ENCODE measurements around the gene TMEM203. TPM values are rescaled to one million over a fixed set of nuclear protein-coding genes. Genes with fewer than 3 reads are reported as not detected.
A peak's percentile ranks its signal among the peaks of the same experiment; 100 is the strongest.

The TMEM203 gene
- total and polyA plus RNA-seq, 2 of the 13 experiments (the other 11 are each of a cell fraction or from before 2014, with no cell fraction given): 23.4 to 36.7 TPM

DNA sequence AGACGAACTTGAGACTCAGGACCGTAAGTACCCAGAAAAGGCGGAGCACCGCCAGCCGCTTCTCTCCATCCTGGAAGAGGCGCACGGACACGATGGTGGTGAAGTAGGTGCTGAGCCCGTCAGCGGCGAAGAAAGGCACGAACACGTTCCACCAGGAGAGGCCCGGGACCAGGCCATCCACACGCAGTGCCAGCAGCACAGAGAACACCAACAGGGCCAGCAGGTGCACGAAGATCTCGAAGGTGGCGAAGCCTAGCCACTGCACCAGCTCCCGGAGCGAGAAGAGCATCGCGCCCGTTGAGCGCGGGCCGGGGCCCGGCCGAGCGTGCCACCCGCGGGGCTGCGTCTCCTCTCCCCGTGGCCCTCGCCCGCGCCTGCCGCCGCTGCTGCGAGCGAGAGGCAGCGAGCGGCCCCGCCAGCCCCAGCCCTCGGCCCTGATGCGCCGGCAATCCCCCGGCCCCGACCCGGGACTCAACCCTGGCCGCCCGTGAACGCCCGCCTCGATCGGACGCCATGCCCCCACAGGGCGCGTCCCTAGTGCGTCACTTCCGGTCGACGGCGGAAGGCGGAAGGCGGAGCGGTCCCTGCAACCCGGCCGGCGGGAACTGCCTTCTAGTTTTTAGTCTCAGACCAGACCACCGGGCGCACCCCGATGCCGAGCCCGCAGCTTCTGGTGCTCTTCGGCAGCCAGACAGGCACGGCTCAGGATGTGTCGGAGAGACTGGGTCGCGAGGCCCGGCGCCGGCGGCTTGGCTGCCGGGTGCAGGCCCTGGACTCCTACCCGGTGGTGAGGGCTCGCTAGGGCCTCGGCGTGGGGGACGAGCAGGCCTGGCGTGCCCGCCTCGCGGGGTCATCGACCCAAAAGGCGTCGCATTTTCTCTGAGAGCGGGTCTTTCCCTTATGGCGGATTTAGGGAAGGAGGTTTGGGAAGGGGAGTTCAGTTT lies at the start of gene TMEM203, which contains the start of gene NDOR1 (continued):
- TF ChIP-seq PRPF4 (IDR thresholded peaks at IDR 0.05; ENCODE audit: low read depth, low read length, poor library complexity, severe bottlenecking) (no peak), CHD2 (IDR thresholded peaks at IDR 0.05; ENCODE audit: low read depth, low read length) (no peak), ISX (CRISPR knock-in tag; conservative IDR thresholded peaks at IDR 0.05) (no peak), ZNF777 (CRISPR knock-in tag; IDR thresholded peaks at IDR 0.05) (peak; percentile 81), NR1H2 (CRISPR knock-in tag; IDR thresholded peaks at IDR 0.05; ENCODE audit: borderline replicate concordance, low read depth) (no peak), RNF2 (conservative IDR thresholded peaks at IDR 0.05; ENCODE audit: low read depth) (no peak), ZNF768 (CRISPR knock-in tag; IDR thresholded peaks at IDR 0.05) (peak; percentile 26; the same call in 1 of the 2 replicates), ZNF747 (CRISPR knock-in tag; IDR thresholded peaks at IDR 0.05; ENCODE audit: borderline replicate concordance) (no peak), ZBTB38 (CRISPR knock-in tag; IDR thresholded peaks at IDR 0.05) (0 out of 2 replicates have a peak, but pooled peaks have one; percentile 17)
- TF ChIP-seq, protein P1, sequence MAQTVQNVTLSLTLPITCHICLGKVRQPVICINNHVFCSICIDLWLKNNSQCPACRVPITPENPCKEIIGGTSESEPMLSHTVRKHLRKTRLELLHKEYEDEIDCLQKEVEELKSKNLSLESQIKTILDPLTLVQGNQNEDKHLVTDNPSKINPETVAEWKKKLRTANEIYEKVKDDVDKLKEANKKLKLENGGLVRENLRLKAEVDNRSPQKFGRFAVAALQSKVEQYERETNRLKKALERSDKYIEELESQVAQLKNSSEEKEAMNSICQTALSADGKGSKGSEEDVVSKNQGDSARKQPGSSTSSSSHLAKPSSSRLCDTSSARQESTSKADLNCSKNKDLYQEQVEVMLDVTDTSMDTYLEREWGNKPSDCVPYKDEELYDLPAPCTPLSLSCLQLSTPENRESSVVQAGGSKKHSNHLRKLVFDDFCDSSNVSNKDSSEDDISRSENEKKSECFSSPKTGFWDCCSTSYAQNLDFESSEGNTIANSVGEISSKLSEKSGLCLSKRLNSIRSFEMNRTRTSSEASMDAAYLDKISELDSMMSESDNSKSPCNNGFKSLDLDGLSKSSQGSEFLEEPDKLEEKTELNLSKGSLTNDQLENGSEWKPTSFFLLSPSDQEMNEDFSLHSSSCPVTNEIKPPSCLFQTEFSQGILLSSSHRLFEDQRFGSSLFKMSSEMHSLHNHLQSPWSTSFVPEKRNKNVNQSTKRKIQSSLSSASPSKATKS (CRISPR knock-in tag; IDR thresholded peaks at IDR 0.05): no peak
- TF ChIP-seq, protein P2, sequence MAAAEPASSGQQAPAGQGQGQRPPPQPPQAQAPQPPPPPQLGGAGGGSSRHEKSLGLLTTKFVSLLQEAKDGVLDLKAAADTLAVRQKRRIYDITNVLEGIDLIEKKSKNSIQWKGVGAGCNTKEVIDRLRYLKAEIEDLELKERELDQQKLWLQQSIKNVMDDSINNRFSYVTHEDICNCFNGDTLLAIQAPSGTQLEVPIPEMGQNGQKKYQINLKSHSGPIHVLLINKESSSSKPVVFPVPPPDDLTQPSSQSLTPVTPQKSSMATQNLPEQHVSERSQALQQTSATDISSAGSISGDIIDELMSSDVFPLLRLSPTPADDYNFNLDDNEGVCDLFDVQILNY (CRISPR knock-in tag; conservative IDR thresholded peaks at IDR 0.05): peak; percentile 96
- TF ChIP-seq, protein P3, sequence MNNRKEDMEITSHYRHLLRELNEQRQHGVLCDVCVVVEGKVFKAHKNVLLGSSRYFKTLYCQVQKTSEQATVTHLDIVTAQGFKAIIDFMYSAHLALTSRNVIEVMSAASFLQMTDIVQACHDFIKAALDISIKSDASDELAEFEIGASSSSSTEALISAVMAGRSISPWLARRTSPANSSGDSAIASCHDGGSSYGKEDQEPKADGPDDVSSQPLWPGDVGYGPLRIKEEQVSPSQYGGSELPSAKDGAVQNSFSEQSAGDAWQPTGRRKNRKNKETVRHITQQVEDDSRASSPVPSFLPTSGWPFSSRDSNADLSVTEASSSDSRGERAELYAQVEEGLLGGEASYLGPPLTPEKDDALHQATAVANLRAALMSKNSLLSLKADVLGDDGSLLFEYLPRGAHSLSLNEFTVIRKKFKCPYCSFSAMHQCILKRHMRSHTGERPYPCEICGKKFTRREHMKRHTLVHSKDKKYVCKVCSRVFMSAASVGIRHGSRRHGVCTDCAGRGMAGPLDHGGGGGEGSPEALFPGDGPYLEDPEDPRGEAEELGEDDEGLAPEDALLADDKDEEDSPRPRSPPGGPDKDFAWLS (CRISPR knock-in tag; IDR thresholded peaks at IDR 0.05; ENCODE audit: borderline replicate concordance): no peak
- TF ChIP-seq, protein P4, sequence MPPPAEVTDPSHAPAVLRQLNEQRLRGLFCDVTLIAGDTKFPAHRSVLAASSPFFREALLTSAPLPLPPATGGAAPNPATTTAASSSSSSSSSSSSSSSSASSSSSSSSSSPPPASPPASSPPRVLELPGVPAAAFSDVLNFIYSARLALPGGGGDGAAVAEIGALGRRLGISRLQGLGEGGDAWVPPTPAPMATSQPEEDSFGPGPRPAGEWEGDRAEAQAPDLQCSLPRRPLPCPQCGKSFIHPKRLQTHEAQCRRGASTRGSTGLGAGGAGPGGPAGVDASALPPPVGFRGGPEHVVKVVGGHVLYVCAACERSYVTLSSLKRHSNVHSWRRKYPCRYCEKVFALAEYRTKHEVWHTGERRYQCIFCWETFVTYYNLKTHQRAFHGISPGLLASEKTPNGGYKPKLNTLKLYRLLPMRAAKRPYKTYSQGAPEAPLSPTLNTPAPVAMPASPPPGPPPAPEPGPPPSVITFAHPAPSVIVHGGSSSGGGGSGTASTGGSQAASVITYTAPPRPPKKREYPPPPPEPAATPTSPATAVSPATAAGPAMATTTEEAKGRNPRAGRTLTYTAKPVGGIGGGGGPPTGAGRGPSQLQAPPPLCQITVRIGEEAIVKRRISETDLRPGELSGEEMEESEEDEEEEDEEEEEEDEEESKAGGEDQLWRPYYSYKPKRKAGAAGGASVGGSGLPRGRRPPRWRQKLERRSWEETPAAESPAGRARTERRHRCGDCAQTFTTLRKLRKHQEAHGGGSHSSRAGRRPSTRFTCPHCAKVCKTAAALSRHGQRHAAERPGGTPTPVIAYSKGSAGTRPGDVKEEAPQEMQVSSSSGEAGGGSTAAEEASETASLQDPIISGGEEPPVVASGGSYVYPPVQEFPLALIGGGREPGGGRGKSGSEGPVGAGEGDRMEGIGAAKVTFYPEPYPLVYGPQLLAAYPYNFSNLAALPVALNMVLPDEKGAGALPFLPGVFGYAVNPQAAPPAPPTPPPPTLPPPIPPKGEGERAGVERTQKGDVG (CRISPR knock-in tag; IDR thresholded peaks at IDR 0.05; ENCODE audit: borderline replicate concordance): no peak
- TF ChIP-seq, protein P5, sequence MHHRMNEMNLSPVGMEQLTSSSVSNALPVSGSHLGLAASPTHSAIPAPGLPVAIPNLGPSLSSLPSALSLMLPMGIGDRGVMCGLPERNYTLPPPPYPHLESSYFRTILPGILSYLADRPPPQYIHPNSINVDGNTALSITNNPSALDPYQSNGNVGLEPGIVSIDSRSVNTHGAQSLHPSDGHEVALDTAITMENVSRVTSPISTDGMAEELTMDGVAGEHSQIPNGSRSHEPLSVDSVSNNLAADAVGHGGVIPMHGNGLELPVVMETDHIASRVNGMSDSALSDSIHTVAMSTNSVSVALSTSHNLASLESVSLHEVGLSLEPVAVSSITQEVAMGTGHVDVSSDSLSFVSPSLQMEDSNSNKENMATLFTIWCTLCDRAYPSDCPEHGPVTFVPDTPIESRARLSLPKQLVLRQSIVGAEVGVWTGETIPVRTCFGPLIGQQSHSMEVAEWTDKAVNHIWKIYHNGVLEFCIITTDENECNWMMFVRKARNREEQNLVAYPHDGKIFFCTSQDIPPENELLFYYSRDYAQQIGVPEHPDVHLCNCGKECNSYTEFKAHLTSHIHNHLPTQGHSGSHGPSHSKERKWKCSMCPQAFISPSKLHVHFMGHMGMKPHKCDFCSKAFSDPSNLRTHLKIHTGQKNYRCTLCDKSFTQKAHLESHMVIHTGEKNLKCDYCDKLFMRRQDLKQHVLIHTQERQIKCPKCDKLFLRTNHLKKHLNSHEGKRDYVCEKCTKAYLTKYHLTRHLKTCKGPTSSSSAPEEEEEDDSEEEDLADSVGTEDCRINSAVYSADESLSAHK (CRISPR knock-in tag; IDR thresholded peaks at IDR 0.05; ENCODE audit: borderline replicate concordance): no peak
- TF ChIP-seq, protein P6, sequence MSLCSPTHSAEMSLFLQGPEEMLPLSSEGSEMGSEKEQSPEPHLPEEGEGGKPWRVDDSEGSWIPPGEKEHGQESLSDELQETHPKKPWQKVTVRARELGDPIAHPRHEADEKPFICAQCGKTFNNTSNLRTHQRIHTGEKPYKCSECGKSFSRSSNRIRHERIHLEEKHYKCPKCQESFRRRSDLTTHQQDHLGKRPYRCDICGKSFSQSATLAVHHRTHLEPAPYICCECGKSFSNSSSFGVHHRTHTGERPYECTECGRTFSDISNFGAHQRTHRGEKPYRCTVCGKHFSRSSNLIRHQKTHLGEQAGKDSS (CRISPR knock-in tag; IDR thresholded peaks at IDR 0.05; ENCODE audit: borderline replicate concordance, low read depth): peak; percentile 25; the same call in 1 of the 2 replicates
